Retina (tissue), 1 donor: Measurements from ENCODE around the gene SLC39A13.
A peak's percentile ranks its signal among the peaks of the same experiment; 100 is the strongest.

Source experiments
- DNase-seq: peaks from one replicate; pipeline ENCODE4 v3.0.0-alpha.2; 2016

SLC39A13 gene

DNA sequence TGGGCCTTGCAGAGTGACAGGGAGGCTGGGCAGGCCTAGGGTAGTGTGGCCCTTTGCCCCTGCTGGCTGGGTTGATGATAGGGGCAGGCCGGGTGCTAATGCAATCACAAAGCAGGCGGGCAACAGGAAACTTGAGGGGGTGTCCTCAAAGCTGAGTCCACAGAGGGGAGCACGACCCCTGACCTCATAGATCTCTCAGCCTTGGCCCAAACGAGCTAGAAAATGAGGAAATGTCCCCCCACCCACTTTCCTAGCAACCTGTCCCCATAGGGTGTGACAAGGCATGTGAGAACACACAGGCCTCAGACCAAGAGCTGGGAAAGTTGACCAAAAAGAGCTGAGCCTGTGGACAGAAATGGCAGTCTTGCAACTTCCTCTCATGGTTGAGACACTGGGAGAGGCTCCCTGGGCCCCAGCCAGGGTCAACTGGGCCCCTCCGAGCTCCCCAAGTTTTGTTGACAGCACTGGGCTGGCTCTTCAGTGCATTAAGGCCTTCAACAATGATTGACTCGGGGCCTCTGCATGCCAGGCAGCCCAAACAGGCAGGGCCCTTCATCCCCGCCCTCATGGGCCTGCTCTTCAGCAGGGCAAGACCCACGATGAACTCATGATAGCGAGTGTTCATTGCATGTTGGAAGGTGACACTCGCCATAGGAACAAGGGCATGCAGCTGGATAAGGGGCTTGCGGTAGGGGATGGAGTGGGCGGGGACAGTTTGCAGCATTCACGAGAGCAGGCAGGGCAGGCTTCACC, 20.3 kb upstream of the SLC39A13 start:
- no peak for DNase-seq

DNA sequence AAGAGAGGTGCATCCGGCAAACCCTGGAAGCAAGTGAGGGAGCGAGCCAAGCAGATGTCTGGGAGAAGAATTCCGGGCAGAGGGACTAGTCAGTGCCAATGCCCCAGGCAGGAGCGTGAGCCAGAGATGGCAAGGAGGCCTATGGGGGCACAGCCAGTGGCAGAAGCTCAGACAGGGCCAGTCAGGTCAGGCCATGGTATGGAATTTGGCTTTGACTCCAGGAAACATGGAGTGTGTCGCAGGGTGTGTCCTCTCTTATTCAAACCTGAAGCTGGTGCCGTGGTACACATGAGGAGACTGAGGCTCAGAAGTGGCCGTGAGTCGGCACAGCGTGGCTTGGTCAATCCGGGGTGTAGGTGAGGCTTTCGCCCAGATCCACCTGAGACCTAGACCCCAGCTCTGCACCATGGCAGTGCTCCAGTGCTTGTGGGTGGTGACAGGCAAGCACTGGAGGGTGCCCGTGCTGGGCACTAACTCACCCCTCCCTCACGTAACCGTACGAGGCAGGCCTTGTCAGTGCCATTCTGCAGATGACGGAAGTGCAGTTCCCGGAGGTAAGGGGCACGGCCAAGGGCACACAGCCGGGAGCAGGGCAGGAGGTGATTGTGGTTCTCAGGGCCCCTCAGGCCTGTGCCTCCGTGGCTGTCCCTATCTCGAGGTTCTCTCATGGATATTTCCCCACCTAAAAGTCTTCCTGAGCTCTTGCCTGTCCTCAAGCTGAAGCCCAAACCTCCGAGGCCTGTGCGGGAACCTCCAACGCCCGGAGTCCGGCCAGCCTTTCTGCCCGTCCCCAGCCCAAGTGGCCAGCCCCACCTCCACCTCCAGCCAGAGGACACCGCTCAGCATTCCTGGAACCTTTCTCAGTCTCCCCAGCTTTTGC, 19.5 kb upstream of the SLC39A13 start:
- DNase-seq = no peak

DNA sequence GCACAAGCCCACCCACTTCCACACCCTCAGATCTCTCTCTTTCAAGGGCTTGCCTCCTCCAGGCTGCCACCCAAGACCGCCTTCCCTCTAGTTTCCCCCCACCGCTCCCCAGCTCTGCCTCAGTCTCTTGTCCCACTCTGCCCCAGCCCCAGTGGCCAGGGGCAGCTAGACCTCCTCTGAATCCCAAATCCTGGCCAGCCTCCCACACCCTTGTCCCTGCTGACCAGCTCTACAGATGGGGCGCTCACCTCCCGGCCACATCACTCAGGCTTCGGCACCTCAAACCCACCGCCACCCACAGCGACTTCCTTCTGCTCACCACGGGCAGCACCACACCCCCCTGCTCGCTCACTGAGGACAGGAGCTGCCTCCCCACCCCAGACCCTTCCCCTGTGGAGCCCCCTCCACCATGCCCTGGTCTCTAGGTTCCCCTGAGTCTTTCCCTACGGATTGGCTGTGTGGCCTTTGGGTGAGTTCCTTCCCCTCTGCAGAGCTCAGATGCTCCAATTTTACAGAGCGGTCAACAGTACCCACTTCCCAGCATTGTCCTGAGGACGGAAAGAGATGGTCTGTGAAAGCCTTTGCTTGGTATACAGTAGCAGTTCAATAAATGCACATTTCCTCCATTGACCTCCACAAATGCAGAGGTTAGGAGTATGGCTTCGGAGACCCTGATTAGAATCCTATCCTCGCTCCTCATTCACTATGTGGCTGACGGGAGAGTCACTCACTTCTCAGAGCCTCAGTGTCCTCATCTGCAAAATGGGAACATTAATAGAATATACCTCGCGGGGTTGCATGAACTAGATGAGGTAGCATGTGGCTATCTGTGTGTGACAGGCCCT, 18.6 kb upstream of the SLC39A13 start:
- no peak for DNase-seq

DNA sequence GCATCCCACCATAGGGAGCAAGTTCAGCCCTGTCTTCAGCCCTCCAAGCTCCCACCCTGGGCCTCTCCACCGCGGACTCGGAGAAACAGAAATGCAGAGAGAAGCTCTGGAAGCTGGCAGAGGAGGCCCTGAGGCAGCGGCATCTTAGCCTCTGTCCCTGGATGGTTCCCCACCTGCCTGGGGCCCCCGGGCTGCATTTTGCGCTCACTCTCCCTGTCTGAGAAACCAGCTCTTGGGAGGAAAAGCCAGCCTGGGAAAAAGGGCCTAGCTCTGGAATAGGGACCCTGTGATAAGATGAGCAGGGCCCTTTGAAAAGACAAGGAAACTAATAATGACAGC, 18.0 kb upstream of the SLC39A13 start:
- DNase-seq = no peak

DNA sequence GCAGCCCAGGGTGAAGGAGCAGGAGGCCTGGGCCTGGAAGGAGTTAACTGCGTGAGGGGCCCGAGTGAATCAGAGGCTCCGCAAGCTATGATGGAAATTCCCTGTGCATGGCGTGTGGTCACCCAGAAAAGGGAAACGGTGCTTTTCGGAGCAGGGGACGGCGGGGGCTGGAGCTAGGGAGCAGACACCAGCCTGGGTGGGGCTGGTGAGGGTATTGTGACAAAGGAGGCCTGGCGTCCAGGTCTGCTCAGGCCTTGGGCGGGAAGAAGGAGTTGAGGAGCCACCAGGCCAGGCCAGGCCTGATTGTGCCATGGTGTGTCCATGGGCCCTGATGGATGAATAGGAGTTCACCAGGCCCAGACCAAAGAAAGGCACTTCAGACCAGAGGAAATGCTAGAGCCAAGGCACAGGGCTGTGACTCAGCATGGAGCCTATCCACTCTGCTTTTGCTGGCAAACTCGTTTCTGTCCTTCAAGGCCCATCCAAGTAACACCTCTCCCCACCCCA, 17.3 kb upstream of the SLC39A13 start:
- no peak for DNase-seq

DNA sequence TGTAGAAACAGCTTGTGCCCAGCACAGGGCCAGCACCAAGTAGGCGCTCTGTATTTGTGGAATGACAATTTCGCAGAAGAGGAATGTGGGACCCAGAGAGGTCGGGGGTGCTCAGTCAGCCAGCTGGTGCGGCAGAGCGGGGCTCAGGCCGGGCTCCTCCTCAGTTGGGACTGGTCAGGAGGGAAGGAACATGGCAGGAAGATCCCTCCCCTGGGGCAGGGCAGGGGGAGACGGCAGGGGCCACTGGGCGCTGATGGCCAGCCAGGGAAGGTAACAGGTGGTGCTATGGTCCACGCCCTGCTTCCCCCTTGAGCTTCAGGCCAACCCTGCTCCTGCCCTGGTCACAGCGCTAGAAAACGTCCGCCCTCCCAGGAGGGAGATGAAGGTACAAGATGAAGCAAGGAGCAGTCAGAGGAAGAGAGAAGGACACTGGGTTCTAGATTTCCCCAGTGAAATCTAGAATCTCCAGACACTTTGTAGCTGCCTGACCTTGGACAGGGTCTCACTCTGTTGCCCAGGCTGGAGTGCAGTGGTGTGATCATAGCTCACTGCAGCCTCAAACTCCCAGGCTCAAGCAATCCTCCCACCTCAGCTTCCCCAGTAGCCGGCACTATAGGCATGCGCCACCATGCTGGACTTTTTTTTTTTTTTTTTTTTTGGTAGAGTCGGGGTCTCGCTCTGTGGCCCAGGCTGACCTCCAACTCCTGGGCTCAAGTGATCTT, 16.5 kb upstream of the SLC39A13 start:
- no peak for DNase-seq

DNA sequence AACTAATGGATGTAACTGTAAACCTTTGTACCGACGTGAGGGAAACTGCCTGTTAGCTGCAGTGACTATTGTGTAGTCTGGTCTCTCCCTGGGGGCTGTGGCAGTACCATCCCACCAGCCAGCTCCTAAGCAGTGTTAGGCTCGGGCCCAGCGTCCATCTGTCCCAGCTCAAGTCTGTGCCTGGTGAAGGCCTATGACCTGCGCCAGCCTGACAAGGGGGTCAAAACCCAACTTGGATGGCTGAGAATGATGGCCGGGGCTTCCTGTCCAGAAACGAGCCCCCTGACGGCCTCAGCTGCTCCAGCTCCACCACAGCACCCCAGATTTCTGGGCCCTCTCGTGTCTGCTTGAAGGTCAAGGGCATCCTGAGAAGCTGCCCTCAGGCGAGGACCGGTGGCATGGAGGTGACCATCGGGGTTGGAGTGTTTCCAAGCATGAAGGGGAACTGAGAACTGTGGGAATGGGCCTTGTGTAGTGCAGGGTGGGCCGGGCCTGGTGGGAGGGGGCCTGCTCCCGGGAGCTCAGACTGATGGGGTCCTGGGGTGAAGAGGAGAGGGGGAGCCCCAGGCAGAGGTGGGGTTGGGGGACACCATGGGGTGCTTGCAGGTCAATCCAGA, 15.7 kb upstream of the SLC39A13 start:
- DNase-seq = no peak

DNA sequence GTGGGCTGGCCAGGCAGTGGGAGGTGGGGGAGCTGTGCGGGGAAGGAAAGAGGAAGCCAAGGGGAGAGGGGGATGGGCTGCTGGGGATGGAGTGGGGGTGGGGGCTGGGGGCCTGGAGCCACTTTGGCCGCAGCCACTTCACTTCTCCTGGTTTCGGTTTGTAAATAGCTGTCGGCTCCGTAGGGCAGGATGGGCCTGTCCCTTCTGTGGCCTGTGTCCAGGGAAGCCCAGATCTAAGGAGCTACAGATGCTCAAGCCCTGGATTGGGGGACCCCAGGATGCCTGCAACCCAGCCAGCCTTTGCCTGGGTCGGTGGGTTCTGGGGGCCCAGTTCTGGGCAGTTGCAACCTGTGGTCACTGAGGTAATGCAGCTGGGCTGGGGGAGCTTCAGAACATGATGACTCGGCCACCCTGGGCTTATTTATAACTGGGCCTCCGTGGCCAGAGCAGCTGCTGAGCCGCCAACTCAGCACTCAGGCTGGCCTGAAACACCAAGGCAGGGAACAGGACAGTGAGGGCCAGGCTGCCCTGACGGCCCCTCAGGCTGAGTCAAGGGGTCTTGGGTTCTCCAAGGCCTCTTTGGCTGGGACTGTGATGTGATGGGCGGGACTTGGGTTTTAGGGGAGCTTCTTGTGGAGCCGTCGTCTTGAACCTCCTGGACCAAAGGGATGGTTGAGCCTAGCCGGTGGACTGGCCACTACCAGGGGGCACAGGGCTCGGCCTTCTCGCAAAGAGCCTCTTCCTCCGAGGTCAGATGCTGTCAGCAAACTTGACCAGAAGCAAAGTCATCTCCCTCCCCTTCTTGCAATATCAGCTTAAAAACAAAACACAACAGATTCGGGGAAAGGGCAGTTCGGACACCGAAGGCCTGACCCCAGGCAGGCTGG, 15.0 kb upstream of the SLC39A13 start:
- no peak for DNase-seq

DNA sequence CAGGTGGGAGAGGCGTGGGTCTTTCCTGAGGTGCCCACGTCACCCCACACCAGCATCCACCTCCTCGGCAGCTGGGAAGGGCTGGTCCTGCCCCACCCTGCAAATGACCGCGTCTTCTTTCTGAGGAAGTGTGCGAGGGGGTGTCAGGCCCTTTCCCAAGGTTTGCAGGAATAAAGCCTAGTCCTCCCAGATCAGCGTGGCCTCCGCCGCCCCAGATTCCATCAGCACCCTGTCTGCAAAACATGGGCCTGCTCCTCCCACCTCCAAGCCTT, 14.4 kb upstream of the SLC39A13 start:
- no peak for DNase-seq

DNA sequence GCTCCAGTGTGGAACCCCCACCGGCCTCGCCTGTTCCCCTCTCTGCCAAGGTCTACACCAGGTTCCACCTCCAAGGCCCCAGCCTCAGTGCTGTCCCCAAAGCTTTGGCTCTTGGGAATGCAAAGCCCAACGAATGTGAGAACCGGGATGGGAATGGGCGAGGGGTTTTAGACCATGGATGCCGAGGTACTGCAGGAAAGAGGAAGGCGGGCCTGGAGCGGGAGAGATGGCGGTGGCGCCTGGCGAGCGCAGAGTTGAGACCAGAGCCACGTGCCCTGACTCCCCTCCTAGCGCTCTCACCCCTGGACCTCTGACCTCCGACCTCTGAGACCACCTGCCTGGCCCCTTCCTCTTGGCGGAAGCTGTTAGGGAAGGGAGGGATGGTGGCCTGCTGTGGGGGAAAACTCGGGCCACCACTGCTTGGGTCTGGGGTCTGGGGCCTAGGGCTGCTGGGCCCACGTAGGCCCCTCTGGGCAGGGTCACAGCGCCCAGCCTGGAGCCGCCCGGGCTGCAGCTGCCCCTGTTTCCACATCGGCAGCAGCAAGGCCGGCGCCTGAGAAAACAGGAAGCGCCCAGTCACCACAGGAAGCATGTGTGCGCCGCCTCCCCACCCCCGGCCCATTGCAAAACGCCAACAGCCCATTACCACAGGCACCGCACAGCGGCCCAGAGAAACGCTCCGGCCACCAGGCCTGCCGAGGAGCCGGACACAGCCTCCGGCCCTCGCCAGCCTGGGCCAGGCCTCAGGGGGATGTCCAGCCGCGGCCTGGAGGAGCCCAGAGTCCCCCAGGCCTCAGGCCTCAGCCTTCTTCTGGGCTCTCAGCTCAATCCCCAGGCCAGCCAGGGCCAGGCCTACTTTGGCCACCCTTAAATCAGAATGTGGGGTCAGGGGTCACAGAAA, 13.8 kb upstream of the SLC39A13 start:
- DNase-seq = no peak

DNA sequence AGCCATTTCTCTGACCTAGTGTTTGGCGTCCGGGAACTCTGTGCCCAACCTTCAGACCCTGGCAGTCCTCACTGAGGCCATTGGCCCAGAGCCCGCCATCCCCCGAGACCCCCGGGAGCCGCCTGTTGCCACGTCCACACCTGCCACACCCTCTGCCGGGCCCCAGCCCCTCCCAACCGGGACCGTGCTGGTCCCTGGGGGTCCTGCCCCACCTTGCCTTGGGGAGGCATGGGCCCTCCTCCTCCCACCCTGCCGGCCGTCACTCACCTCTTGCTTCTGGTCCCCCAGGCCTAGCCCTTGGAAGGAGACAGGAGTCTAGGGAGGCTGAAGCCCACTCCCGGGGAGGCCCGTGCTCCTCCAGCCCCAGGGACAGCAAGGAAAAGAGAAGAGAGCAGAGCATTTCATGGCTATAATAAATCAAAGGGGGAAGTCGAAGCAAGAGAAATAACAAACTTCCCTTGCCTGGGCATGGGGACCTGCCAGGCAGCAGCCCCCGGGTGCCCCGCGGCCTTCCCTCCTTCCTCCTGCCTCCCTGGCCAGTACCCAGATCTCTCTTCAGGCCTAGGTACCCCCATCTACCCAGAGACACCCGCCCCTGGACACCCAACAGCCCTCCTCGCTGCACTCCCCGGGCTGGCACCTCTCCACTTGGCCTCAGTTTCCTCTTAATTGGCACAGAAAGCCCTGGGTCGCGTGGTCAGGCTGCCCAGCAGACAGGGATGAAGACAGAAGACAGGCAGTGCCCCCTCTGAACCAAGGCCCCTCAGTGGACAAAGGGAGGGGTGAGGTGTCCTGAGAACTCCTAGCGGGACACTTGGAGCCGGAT, 13.0 kb upstream of the SLC39A13 start:
- DNase-seq = no peak

DNA sequence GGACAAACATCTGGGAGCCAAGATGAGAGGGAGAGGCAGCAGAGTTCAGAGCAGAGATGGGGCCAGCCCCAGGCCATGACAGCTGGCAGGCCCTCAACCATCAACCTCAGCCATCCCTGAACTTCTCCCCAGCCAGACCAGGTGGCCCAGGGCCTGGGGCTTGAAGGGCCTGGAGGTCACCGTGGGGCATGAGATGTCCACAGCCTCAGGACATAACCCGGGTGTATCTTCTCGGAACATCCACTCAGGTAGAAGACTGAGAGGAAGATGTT, 12.4 kb upstream of the SLC39A13 start:
- no peak for DNase-seq

DNA sequence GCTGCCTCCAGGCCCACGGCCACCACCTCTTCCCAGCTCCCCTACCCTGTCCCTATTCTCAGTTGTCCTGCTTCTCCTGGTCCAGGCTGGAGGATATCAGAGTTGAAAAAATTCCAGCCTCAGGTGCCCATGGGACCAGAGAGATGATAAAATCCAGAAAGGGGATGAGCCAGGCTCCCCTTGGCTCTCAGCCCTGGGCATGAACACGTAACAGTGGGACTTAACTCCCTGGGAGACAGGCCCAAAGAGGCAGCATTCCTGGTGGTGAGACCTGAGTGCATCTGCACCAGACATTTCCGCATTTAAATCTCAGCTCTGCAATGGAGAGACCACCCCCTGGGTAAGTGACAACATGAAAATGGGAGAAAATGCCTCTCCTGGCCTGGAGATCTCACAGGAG, 10.4 kb upstream of the SLC39A13 start:
- DNase-seq = no peak

DNA sequence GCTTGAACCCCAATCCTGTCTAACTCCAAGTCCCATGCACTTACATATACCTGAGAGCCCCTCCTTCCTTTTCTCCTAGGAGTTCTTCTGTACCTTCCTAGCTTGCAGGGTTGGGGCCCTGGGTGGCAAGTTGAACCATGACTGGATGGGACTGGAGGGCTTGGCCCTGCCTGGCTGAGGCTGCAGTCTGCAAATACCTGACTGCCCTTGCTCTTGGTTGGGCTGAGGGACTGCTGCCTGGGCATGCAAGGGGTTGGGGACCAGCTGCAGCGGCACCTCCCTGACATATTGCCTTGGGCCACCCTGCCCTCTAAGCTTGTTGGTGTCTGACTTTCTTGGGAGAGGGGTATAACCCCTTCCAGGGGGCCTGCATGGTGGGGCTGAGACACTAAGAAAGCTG, 9.8 kb upstream of the SLC39A13 start:
- DNase-seq = no peak

DNA sequence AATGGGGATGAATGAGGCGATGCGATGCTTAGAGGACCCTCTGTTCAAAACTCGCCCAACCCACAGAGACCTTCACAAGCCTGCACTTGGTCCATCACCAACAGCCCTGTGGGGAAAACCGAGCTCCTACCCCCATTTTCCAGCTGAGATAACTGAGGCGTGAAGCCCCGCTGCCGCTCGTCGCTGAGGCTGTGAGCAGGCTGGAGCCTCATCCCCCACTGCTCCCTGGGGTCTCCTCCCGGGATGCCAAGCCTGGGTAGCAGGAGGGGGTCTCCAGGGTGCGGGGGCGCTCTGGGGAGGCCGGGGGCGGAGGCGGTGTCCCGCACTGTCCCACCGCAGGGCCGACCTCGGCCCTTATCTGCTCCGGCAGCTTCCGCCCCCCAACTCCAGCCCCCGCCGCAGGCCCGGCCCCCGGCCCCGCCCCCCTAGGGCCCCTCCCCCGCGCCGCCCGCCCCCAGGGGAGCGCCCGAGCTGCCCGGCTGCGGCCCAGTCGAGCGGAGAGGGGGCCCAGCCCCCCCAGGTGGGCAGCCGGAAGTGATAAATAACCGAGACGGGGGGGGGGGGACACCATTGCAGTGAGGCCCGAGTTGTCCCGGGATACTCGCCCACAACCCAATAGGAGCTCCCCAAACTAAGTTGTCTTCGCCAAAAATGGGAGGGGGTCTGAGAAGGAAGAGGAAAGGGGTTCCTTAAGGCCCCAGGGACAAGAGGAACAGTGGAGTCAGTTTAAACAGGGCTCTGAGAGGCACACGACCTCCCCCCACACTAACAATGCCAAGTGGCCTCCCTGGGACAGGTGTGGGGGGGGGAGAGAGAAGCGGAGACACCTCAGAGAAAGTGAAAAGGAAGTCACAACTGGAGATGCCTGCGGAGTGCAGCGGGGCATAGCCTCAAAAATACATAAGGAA, 8.3 kb upstream of the SLC39A13 start:
- DNase-seq = peak; percentile 52

DNA sequence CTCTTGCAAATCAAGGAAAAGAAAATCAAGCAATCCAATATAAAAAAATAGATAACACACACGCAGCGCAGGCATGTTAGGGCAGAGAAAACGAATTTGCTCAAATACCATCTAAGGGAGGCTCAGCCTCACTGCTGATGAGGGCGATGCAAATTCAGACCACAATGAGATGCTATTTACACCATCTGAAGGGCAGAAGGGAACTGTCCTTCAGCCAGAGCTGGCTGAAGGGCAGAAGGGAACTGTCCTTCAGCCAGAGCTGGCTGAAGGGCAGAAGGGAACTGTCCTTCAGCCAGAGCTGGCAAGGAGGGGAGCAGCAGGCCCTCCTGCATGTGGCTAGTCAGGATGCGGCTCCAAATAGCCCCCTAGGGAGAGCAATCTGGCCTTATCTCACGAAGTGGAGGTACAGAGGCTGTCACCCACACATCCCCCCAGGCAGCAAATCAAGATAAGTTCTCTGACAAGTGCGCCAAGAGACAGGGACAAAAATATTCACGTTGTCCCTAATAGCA, 7.6 kb upstream of the SLC39A13 start:
- DNase-seq = no peak

DNA sequence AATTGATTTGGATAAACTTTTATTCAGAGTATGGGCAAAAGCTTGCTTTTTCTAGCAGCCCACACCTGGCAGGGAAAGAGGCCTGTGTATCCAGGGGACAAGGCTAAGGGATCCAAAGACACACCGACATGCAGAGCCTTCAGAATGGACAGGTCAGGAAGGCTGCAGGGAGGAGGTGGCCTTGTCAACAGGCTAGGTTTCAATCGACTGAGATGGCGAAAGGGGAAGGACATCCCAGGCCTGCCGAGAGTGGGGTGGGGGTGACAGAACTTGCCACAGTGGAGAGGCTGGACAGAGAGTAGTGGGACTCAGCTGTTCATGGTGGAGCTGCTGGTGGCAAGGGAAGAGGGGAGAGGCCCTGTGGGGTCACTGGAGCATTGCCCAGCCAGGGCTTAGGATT, 5.3 kb upstream of the SLC39A13 start:
- no peak for DNase-seq

DNA sequence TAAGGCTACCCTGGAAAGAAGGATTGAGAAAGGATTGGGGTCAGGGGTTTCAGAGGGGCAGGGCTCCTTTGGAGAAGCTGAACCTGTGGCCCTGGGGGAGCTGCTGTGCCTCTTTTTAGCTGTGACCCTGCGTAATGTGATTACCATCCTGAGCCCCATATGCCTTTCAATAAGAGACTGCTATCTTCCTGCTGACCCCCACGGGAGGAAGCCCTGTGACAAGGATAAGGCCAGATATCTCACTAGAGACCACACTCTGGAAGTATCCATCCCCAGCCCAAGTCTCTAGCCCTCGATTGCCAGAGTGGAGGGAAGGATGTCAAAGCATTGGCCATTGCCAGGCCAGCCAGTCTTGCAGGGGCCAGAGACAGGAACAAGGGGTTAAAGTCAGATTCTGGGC, 4.8 kb upstream of the SLC39A13 start:
- DNase-seq = no peak
